ENCODE data around the gene HAUS2.

DNA sequence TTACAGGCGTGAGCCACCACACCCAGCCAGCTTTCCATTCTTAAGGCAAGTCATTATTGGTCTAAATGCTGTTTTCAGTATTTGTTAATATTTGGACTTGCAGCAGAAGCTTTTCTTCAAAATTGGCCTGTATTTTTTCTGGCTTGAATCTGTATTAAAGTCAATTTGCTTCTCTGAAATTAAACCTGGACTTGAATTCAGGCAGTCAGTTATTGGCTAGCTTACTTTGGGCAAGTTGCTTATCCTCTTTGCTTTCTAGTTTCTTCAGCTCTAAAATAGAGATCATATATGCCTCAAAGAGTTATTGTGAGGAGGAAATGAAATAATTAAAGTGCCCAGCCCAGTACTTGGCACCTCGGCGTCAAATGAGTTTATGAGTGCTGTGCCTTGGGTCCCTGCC lies 44.1 kb downstream of the HAUS2 start:
- TF ChIP-seq, protein P1, sequence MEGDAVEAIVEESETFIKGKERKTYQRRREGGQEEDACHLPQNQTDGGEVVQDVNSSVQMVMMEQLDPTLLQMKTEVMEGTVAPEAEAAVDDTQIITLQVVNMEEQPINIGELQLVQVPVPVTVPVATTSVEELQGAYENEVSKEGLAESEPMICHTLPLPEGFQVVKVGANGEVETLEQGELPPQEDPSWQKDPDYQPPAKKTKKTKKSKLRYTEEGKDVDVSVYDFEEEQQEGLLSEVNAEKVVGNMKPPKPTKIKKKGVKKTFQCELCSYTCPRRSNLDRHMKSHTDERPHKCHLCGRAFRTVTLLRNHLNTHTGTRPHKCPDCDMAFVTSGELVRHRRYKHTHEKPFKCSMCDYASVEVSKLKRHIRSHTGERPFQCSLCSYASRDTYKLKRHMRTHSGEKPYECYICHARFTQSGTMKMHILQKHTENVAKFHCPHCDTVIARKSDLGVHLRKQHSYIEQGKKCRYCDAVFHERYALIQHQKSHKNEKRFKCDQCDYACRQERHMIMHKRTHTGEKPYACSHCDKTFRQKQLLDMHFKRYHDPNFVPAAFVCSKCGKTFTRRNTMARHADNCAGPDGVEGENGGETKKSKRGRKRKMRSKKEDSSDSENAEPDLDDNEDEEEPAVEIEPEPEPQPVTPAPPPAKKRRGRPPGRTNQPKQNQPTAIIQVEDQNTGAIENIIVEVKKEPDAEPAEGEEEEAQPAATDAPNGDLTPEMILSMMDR (IDR thresholded peaks at IDR 0.05), result no peak
- TF ChIP-seq POLR2A (IDR thresholded peaks at IDR 0.05), result no peak
